Stimulated activated CD4-positive, alpha-beta T cell treated with anti-CD3 and anti-CD28 coated beads, Interleukin-1b, Interleukin-23, amount 100 ng/mL, for 1 hour (primary cell): ENCODE measurements around the gene RAB44.
"Not testable (repeated sequence)": the region's sequence is repeated elsewhere in the genome, so short reads cannot be mapped to it uniquely, and the experiment has no call there.

Experiments
- DNase-seq, 2 donors: peaks; one replicate each; pipeline ENCODE4 v3.0.0-alpha.2; 2020; ENCODE audit warnings: low read depth in 2 of 2

The RAB44 gene

DNA sequence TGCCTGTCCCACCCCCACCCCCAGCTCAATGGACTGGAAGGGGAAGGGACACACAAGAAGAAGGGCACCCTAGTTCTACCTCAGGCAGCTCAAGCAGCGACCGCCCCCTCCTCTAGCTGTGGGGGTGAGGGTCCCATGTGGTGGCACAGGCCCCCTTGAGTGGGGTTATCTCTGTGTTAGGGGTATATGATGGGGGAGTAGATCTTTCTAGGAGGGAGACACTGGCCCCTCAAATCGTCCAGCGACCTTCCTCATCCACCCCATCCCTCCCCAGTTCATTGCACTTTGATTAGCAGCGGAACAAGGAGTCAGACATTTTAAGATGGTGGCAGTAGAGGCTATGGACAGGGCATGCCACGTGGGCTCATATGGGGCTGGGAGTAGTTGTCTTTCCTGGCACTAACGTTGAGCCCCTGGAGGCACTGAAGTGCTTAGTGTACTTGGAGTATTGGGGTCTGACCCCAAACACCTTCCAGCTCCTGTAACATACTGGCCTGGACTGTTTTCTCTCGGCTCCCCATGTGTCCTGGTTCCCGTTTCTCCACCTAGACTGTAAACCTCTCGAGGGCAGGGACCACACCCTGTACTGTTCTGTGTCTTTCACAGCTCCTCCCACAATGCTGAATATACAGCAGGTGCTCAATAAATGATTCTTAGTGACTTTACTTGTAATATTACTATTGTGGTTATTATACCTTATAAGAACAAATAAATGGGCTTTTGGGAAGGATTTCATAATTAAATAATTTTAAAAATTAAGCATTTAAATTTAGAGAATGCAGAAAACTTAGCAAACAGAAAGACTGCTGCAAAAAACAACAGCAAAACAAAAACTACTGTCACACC, 10.7 kb upstream of the RAB44 start:
- DNase-seq, result no peak

DNA sequence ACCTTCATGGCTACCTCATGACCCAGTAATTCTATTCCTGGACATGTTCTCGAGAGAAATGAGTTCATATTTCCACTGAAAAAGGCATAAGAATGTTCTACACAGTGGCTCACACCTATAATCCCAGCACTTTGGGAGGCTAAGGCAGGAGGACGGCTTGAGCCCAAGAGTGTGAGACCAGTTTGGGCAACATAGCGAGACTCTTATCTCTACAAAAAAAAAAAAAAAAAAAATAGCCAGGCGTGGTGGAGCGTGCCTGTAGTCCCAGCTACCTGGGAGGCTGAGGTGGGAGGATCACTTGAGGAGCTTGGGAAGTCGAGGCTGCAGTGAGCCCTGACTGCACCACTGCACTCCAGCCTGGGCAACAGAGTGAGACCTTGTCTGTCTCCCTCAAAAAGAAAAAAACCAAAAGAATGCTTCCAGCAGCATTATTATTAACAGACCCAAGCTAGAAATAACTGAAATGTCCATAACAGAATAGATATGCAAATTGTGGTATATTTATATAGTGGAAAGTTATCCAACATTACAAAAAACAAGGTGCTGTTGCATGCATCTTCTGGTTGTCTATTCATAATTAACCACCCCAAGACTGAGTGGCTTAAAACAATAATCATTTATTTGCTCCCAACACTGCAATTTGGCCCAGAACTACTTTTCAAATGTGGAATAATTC, 9.4 kb upstream of the RAB44 start:
- DNase-seq, result no peak

DNA sequence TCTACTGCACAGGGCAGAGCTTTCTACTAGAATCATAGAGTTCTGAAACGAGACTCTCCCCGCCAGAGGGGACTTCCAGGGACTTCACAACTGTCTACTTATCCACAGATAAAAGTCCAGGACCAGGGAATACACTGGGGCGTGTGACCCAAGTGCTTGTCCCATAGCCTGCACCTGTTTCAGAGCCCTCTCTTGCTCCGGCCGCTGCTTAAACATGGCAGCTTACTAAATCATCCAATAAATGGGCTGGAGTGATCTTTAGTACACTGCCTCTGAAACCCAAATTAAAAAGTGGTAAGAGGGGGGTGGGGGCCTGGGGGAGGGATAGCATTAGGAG, 8.9 kb upstream of the RAB44 start:
- no peak for DNase-seq

DNA sequence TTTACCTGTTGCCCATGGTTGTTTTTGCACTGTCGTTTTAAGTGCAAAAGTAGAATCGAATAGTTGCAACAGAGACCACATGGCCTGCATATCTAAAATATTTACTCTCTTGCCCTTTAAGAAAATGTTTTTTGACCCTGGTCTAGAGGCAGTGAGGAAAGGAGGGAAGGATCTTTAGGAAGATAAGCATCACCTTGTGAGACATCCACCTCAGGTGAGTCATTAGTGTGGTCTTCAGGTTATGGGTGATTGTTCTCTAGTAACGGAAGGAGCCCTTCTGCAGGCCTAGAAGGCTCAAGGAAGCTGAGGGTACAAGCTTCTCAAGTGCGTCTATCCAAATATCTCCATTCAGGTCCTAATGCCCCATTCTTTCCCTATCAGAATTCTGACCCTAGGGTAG, 6.6 kb upstream of the RAB44 start:
- no peak for DNase-seq

DNA sequence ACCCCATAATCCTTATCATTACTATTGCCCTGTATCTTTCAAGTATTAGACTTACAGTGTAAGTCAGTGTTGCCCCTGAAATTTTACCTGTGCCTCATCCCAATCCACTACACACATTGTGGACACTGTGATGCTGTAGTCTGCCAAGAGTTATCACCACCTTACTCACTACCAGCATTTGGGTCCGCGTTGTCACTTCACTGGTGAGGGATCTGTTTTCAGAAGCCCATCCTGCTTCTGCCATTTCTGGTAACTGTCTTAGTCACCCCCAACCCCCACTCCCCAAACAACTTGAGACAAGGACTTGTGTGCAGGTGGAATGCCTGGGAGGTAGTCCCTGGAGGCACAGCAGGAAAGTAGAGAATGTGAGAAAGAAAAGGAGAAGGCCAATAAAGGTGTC, 6.0 kb upstream of the RAB44 start:
- no peak for DNase-seq

DNA sequence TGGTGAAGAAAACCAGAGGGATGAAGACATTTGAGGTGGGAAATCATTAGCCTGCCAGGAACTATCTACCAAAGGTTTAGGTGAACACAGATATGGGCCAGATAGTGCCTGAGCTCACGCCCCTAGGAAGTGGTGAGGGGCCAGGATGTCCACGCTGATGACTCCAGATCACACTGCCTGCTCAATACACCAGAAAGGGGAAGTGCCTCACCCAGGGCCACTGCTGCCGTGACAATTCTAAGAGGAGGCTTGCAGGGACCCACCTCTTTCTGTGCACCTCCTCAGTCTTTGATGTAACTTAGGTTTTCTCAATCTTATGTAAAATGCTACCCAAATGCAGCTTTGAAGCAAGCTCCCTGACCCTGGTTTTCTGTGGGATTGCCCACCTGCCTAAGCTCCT, 5.4 kb upstream of the RAB44 start:
- DNase-seq, result no peak

DNA sequence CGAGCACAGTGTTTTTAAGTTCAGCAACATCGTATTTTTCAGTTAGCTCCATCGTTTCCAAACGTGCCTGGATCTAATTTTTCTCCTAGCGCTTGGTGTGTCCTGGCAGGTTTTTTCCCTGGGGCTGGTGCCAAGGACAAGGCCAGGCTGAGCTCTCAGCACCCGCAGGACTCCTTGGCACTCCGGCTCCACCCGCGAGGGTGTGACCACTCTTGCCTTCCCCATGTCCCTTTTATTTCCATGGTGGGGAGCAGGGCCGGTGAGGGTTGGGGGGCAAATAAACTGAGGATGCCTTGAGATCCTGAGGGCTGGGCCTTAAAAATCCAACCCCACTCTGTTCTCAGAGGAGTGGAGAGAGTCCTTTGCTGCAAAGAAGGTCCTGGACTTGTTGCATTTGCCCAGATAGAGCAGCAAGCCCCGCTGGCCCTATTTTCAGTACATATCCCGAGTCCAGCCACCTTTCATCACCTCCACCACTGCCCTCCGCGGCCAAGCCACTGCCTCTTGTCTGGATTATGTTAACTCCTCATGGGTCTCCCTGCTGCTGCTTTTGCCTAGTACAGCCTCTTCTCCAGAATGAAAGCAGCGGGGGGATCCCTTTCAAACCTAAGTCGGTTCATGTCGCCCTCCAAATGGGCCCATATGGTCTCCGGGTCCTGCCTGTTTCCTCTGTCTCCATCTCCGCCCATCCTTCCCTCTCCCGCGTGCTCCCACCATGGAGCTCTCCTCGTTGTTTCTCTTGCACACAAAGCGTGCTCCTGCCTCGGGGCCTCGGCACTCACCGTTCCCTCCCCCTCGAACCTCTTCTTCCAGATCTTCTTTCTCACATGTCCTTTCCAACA, 4.5 kb upstream of the RAB44 start:
- no peak for DNase-seq

DNA sequence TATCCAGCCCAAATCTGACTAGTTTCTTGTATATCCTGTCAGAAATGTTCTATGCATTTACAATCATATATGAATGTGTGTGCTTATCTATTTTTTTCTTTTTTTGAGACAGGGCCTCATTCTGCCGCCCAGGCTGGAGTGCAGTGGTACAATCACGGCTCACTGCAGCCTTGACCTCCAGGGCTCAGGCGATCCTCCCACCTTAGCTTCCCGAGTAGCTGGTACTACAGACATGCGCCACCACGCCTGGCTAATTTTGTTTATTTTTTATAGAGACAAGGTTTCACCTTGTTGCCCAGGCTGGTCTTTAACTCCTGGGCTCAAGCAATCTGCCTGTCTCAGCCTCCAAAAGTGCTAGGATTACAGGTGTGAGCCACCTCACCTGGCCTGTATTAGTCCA, 3.0 kb upstream of the RAB44 start:
- no peak for DNase-seq

DNA sequence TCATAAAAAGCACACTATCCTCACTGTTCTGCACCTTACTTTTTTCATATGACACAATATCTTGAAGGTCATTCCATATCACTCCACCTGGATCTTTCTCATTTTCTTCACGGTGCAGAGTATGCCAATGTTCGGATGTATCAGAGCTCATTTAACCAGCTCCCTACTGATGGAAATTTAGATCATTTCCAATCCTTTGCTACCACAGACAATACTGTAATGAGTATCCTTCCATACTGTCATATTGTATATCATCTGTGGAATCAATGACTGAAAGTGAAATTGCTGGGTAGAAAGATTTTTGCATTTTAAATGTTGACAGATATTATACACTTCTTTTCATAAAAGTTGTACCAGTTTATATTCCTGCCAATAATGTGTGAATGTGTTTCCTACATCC, 2.2 kb upstream of the RAB44 start:
- DNase-seq, result no peak

DNA sequence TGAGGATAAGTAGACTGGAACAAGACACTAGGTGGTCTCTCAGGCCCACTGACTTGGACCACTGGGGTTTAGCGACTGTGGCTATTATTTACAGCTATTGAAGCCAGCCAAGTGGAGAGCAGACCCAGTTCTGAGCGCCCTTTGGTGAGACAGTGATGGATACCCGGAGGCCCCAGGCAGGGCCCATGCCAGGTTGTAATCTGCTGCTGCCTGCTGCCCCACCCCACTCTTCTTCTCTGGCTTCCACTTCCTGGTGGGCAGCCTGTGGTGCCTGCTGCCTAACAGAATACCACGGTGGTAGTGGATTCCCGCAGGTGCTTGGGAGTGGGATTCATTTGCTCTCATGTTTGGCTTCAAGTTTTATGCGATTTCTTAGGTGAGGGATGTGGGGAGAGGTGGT, 570 bp downstream of the RAB44 start:
- no peak for DNase-seq

DNA sequence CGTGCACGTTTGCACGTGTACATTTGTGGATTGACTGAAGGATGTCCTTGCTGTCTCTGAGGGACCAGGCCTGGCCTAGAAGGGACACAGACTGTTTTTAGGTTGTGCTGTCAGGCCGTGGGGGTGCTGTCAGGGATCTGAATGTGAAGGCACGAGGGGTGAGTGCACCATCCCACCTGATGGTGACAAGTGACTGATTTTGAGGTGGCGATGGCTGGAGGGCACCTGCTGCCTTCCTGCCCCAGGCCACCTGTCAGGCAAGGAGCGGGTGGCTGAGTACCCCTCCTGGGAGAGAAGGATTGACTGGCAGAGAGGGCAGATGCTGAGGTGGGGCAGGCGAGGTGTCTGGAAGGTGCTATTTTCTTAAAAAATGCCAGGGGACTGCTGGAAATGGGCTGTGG, 1.2 kb downstream of the RAB44 start:
- no peak for DNase-seq

DNA sequence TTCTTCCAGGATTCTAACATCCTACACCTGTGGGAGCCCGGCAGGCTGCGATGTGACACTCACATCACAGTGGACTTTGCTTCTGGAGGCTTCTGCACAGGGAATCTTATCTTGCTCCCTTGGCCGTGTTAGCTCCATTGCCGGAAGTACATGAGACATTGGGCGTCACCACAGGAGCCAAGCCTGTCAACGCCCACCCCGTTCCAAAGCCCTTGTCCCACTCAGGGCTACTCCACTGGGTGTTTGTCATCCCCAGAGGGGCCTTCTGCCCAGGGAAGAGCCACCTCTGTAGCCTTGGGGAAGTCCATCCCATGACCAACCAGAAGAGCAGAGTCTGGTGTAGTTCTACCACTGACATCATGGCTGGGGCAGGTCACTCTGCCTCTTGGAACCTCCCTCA, 1.7 kb downstream of the RAB44 start:
- DNase-seq, result no peak

DNA sequence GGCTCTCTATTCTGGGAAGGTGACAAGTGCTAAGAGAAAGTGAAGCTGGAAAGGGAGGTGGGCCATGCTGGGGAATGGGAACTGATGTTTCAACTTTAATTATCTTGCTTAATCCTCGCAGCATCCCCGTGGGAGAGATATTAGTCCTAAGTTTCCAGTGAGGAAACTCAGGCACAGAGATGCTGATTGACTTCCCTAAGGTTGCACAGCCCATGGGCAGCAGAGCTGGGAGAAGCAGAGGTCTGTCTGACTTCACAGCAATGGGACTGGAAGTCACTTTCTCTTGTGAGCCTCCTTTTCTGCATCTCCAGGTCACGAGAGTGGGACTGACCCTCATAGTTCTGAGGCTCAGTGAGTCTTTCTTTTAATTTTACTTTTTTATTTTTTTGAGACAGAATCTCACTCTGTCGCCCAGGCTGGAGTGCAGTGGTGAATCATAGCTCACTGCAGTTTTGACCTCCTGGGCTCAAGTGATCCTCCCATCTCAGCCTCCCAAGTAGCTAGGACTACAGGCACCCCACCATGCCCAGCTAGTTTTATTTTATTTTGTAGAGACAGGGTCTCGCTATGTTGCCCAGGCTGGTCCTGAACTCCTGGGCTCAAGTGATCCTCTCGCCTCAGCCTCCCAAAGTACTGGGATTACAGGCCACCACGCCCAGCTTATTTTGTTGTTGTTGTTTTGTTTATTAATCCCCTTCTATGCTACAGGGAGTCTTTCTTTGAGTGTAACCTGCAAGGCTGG, 2.6 kb downstream of the RAB44 start:
- no peak for DNase-seq

DNA sequence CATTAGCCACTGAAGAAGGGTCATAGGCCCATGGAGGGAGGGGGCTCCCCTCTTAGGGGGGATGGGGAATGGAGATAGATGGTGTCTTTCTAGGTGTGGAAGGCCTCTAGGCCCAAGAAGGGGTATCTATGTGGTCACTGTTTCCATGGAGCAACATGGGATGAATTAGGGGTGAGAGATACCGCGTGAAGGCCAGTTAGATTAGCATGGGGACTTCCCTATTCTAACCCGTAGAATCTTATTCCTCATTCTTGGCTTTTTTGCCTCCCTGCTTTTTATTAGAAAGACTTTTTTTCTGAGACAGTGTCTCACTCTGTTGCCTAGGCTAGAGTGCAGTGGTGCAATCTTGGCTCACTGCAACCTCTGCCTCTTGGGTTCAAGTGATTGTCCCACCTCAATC, 3.2 kb downstream of the RAB44 start:
- DNase-seq, result no peak

DNA sequence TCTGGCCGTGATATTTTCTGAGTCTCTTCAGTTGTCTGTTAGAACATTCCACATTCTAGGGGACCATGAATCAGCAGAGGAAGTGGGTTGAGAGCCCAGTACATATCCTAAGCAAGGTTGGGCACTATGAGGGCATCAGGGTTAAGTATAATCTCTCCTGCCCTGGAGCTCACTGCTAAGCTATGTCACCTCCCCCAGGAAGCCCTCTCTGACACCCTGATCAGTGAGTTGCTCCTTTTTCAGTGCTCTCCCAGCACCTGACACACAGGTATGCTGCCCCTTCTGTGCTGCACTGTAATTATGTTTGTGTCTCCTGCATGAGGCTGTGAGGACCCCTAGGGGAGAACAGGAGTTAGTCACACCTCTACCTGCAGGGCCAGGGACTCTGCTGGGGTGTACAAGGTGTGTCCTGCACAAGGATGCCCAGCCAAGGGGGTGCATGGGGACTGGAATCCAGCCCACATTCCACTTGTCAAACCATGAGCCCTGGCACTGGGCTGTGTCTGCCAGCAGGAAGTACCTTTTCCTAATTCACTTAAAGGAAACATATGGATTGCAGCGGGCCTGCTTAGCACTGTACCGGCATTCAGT, 3.9 kb downstream of the RAB44 start:
- no peak for DNase-seq

DNA sequence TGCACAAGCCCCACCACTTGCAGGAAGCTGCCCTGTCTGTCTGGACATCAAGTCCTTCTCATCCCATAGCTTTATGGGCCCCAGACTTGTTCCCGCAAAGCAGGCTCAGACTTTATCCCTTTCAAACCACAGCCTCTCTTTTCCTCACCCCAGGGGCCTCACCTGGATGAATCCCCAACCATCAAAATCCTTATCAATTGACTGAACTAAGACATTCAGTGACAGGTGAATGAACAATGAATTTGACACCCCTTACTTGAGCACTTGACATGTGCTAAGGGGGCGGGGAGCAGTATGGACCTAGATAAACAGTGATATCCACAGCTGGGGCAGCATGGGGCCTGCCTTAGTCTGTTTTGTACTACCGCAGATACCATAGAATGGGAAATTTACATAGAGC, 5.0 kb downstream of the RAB44 start:
- DNase-seq, result no peak

DNA sequence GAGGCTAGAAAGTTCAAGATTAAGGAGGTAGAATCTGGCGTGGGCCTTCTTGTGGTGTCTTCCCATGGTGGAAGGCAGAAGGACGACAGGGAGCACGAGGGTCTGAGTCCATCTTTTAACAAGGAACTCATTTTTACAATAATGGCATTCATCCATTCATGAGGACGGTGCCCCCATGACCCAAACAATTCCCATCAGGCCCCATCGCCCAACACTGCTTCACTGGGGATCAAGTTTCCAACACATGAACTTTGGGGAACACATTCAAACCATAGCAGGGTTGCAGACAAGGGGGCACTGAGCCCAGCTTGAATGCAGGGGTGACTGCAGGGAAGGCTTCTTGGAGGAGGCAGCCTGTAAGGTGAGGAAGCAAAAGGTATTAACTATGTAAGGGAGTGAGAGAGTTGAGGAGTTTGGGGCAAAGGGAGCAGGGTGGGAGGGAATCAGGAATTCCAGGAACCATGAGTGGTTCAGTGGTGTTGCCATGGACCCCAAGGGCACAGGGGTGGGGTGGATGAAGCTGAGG, 5.5 kb downstream of the RAB44 start:
- DNase-seq, result no peak

DNA sequence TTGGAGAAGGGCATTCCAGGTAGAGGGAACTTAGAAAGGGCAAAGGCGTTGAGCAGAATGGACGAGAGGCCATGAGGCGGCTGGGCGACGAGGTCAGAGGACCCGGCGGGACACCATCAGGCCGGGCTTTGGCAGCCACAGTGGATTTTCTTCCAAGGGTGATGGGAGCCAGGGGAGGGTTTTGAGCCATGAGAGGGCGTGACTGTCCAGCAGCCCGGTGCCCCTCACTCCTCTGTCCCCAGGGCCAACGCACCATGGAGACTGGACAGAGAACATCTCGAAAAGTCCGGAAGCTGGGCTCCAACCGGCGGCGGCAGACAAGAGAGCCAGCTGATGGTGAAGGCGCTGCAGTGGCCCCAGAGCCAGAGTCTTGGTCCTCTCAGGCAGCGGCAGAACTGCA, 6.4 kb downstream of the RAB44 start:
- DNase-seq, result no peak

DNA sequence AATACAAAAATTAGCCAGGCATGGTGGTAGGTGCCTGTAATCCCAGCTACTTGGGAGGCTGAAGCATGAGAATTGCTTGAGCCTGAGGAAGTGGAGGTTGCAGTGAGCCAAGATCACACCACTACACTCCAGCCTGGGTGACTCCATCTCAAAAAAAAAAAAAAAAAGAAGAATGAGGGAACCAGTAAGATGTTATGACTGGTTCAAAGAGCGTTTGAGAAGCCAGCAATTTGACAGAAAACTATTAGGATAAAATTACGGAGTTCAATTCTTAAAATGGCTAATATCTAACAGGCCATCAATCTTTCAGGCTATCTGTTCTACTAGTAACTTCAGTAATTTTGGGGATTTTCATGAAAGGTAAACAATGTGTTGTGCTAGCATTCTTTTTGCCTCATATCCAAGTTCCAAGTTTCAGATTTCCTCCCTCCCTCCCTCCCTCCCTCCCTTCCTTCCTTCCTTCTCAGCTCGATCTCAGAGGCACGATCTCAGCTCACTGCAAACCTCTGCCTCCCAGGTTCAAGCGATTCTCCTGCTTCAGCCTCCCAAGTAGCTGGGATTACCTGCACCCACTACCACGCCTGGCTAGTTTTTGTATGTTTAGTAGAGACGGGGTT, 7.4 kb downstream of the RAB44 start:
- not testable (repeated sequence) for DNase-seq

DNA sequence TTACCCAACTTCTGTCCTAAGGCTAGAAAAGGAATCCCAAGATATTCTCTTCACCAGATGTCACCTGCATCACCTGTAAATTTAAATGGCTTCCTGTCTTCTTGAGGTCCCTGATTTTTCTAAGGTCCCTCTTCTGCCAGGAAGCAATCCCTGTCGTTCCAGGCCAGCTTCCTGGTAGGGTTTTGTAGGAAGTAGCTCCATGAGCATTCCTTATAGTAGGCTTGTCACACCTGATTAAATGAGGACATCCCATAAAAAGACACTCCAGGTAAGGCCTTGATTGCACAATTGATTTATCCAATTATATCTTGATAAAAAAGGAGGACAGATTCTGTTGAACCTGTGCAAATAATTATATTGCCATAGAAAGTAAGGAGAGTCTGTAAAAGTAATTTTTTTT, 8.7 kb downstream of the RAB44 start:
- no peak for DNase-seq

DNA sequence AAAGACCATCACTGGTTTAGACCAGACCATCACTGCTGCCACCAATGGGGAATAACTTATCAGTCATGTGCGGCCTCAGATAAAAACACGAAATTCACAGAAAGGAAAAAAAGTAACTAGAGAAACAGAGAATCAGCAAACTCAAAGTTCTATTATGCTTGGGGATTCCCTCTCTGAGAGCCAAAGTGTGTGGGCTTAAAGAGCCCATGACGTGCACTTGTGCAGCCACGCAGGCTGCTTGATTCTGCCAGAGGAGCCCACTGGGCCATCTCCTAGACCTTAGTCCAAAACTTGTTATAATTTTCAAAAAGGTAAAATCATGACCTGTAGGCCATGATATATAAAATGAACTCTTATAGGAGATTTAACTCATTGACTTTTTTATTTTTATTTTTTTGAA, 15.2 kb downstream of the RAB44 start:
- DNase-seq, result no peak
